Activated CD8-positive, alpha-beta T cell treated with anti-CD3 and anti-CD28 coated beads for 36 hours (primary cell): ENCODE measurements around the gene SLC45A3. TPM values are rescaled to one million over a fixed set of nuclear protein-coding genes. Genes with fewer than 3 reads are reported as not detected.
A peak's percentile ranks its signal among the peaks of the same experiment; 100 is the strongest.

Source experiments
- ATAC-seq: fragments of 200-7000 bp; cut with Tn5 transposase; one replicate; pipeline ENCODE4 v1.10.0; 2021; ENCODE audit warnings: mild to moderate bottlenecking, moderate library complexity
- CTCF ChIA-PET: fragments of 350-600 bp; sonication (Branson Sonifier 250); formaldehyde crosslinking; loops from one replicate; lab custom pipeline; 2021; ENCODE audit warnings: antibody characterized with exemption; lab: Charles Lee
- POLR2A ChIA-PET: fragments of 350-600 bp; sonication (Branson Sonifier 250); formaldehyde crosslinking; loops from one replicate; lab custom pipeline; 2021; ENCODE audit warnings: antibody characterized with exemption; lab: Charles Lee
- DNase-seq: peaks from one replicate; pipeline ENCODE4 v3.0.0-alpha.2; 2020
- H3K27ac Mint-ChIP-seq: one replicate; pipeline ENCODE4 v1.8.0; 2021; ENCODE audit warnings: mild to moderate bottlenecking, mixed read lengths
- H3K27me3 Mint-ChIP-seq: one replicate; pipeline ENCODE4 v1.8.0; 2021; ENCODE audit warnings: mixed read lengths
- H3K36me3 Mint-ChIP-seq: one replicate; pipeline ENCODE4 v1.8.0; 2021; ENCODE audit warnings: low read depth, mixed read lengths
- H3K4me1 Mint-ChIP-seq: one replicate; pipeline ENCODE4 v1.8.0; 2021; ENCODE audit warnings: low read depth, mixed read lengths
- H3K4me3 Mint-ChIP-seq: one replicate; pipeline ENCODE4 v1.8.0; 2021; ENCODE audit warnings: mild to moderate bottlenecking, moderate library complexity, mixed read lengths
- H3K9me3 Mint-ChIP-seq: one replicate; pipeline ENCODE4 v1.8.0; 2021; ENCODE audit warnings: mixed read lengths
- CTCF ChIP-seq: fragments of 200-600 bp; IDR thresholded peaks from one replicate; pipeline ENCODE4 v1.8.0; 2022; ENCODE audit warnings: antibody characterized with exemption, mild to moderate bottlenecking
- intact Hi-C: fragments of 100-400 bp; cut with micrococcal nuclease; formaldehyde crosslinking; loops from one replicate; pipeline ENCODE4 v1.10.0; 2022
- total RNA-seq, 2 experiments: library from RNA; stranded (reverse); gene quantifications; one replicate each; pipeline ENCODE4 v1.2.3, GENCODE V29; 2021

The SLC45A3 gene
- total RNA-seq, 2 experiments from 2014 or later = 0.38 to 0.65 TPM

GRCh38 chr1:205658943-205659581, 21.2 kb downstream of the SLC45A3 start:
- H3K36me3 Mint-ChIP-seq = no peaks in the 10 kb centered on the region
- peak; percentile 90 for TF ChIP-seq CTCF
- POLR2A ChIA-PET = interaction anchor here (0.7 to 1.8 kb wide), 5 partner anchors 11 to 67 kb away, joined by 3 to 16 read pairs (median 3); no protein-coding TSS in a partner anchor
- peak; percentile 86 for DNase-seq
- no peak overlapping the region for H3K4me3 Mint-ChIP-seq
- intact Hi-C loops = loop anchor here (2.0 to 5.0 kb wide), 2 partner anchors 52 to 318 kb away; no protein-coding TSS in a partner anchor
- CTCF ChIA-PET = interaction anchor here (0.6 to 8.9 kb wide), 72 partner anchors 10 to 447 kb away, joined by 3 to 396 read pairs (median 7); partner anchors contain the start of genes ELK4, PM20D1 and SLC45A3
- H3K27me3 Mint-ChIP-seq = no peaks in the 10 kb centered on the region
- ATAC-seq = peak; percentile 97
- no peaks in the 10 kb centered on the region for H3K9me3 Mint-ChIP-seq
- no peaks in the 10 kb centered on the region for H3K4me1 Mint-ChIP-seq
- H3K27ac Mint-ChIP-seq = no peak overlapping the region

GRCh38 chr1:205656236-205656635, 24.1 kb downstream of the SLC45A3 start:
- ChIA-PET CTCF (interaction anchor here (1.0 to 8.9 kb wide), 17 partner anchors 16 to 322 kb away, joined by 3 to 396 read pairs (median 22); partner anchors contain the start of genes ELK4 and SLC45A3), POLR2A (interaction anchor here (2.6 kb wide), 1 partner anchor 64 kb away, joined by 16 read pairs; no protein-coding TSS in a partner anchor)
- DNase-seq = no peak
- no peaks in the 10 kb centered on the region for H3K9me3 Mint-ChIP-seq
- no peak for TF ChIP-seq CTCF
- no peaks in the 10 kb centered on the region for H3K4me1 Mint-ChIP-seq
- no peak overlapping the region for H3K4me3 Mint-ChIP-seq
- no peaks in the 10 kb centered on the region for H3K27me3 Mint-ChIP-seq
- no peak overlapping the region for H3K27ac Mint-ChIP-seq
- ATAC-seq = no peak
- no peaks in the 10 kb centered on the region for H3K36me3 Mint-ChIP-seq
- intact Hi-C loops = loop anchor here (2.0 to 5.0 kb wide), 2 partner anchors 127 to 321 kb away; no protein-coding TSS in a partner anchor

GRCh38 chr1:205652984-205653383, 27.3 kb downstream of the SLC45A3 start:
- Mint-ChIP-seq H3K4me3 (no peak overlapping the region), H3K27me3 (no peaks in the 10 kb centered on the region), H3K4me1 (no peaks in the 10 kb centered on the region), H3K9me3 (no peaks in the 10 kb centered on the region), H3K27ac (no peak overlapping the region), H3K36me3 (no peaks in the 10 kb centered on the region)
- POLR2A ChIA-PET = no interaction called here
- CTCF ChIA-PET = interaction anchor here (7.4 to 8.4 kb wide), 2 partner anchors 24 to 326 kb away, joined by 101 to 112 read pairs; partner anchors contain the start of gene SLC45A3
- no peak for TF ChIP-seq CTCF
- ATAC-seq (no peak), DNase-seq (no peak)
- intact Hi-C loops = no loop called here

GRCh38 chr1:205650241-205650640, 30.1 kb downstream of the SLC45A3 start:
- no peak for TF ChIP-seq CTCF
- CTCF ChIA-PET = interaction anchor here (1.1 to 4.2 kb wide), 5 partner anchors 9 to 126 kb away, joined by 3 to 34 read pairs (median 9); partner anchors contain the start of gene ELK4
- Mint-ChIP-seq H3K4me3 (no peak overlapping the region), H3K27me3 (no peaks in the 10 kb centered on the region), H3K4me1 (no peaks in the 10 kb centered on the region), H3K36me3 (no peaks in the 10 kb centered on the region), H3K27ac (no peak overlapping the region), H3K9me3 (no peaks in the 10 kb centered on the region)
- ATAC-seq = no peak
- no peak for DNase-seq
- intact Hi-C loops = no loop called here
- POLR2A ChIA-PET = interaction anchor here (0.9 kb wide), 1 partner anchor 13 kb away, joined by 3 read pairs; no protein-coding TSS in a partner anchor
